Measurements from ENCODE around the gene CAPN10.

The CAPN10 gene

GRCh38 chr2:240597419-240598181 is 11.1 kb downstream of the CAPN10 start:
- Histone ChIP-seq H3K9me3 (ENCODE audit: insufficient read depth, low read length) (no peaks in the 10 kb centered on the region), H3K4me3 (ENCODE audit: insufficient read length, low read depth) (no peak overlapping the region), H3K36me3 (ENCODE audit: insufficient read depth, insufficient read length, low read length) (peaks cover 81% of the 10 kb centered on the region), H3K9ac (ENCODE audit: insufficient read length, low read depth) (no peak overlapping the region), H3K4me1 (ENCODE audit: insufficient read depth, insufficient read length) (peaks cover 6% of the 10 kb centered on the region), H3K27me3 (ENCODE audit: insufficient read depth, insufficient read length) (no peaks in the 10 kb centered on the region)
- TF ChIP-seq SUZ12 (IDR thresholded peaks at IDR 0.05; ENCODE audit: extremely low read depth, insufficient read depth, insufficient read length) = no peak
- no peak for TF ChIP-seq YY1 (IDR thresholded peaks at IDR 0.05; ENCODE audit: insufficient read depth, insufficient read length)
- no peak for TF ChIP-seq ZNF274 (IDR thresholded peaks at IDR 0.05; ENCODE audit: low read depth, low read length)
- DNase-seq (ENCODE audit: low read depth, low spot score) = no peak

GRCh38 chr2:240598311-240598911 is 11.9 kb downstream of the CAPN10 start:
- TF ChIP-seq SUZ12 (IDR thresholded peaks at IDR 0.05; ENCODE audit: extremely low read depth, insufficient read depth, insufficient read length) = no peak
- TF ChIP-seq YY1 (IDR thresholded peaks at IDR 0.05; ENCODE audit: insufficient read depth, insufficient read length) = no peak
- no peak for TF ChIP-seq ZNF274 (IDR thresholded peaks at IDR 0.05; ENCODE audit: low read depth, low read length)
- H3K27me3 ChIP-seq (ENCODE audit: insufficient read depth, insufficient read length) = no peaks in the 10 kb centered on the region
- no peak overlapping the region for H3K9ac ChIP-seq (ENCODE audit: insufficient read length, low read depth)
- H3K36me3 ChIP-seq (ENCODE audit: insufficient read depth, insufficient read length, low read length) = peaks cover 73% of the 10 kb centered on the region
- H3K4me3 ChIP-seq (ENCODE audit: insufficient read length, low read depth) = no peak overlapping the region
- H3K4me1 ChIP-seq (ENCODE audit: insufficient read depth, insufficient read length) = peaks cover 6% of the 10 kb centered on the region
- DNase-seq (ENCODE audit: low read depth, low spot score) = no peak
- H3K9me3 ChIP-seq (ENCODE audit: insufficient read depth, low read length) = no peaks in the 10 kb centered on the region

GRCh38 chr2:240599141-240599583 is 12.6 kb downstream of the CAPN10 start:
- DNase-seq (ENCODE audit: low read depth, low spot score) = no peak
- no peak overlapping the region for H3K9ac ChIP-seq (ENCODE audit: insufficient read length, low read depth)
- H3K9me3 ChIP-seq (ENCODE audit: insufficient read depth, low read length) = no peaks in the 10 kb centered on the region
- peaks cover 67% of the 10 kb centered on the region for H3K36me3 ChIP-seq (ENCODE audit: insufficient read depth, insufficient read length, low read length)
- TF ChIP-seq ZNF274 (IDR thresholded peaks at IDR 0.05; ENCODE audit: low read depth, low read length) (no peak), YY1 (IDR thresholded peaks at IDR 0.05; ENCODE audit: insufficient read depth, insufficient read length) (no peak), SUZ12 (IDR thresholded peaks at IDR 0.05; ENCODE audit: extremely low read depth, insufficient read depth, insufficient read length) (no peak)
- H3K4me3 ChIP-seq (ENCODE audit: insufficient read length, low read depth) = no peak overlapping the region
- H3K4me1 ChIP-seq (ENCODE audit: insufficient read depth, insufficient read length) = peaks cover 9% of the 10 kb centered on the region
- no peaks in the 10 kb centered on the region for H3K27me3 ChIP-seq (ENCODE audit: insufficient read depth, insufficient read length)

- Histone ChIP-seq H3K4me1 (ENCODE audit: insufficient read depth, insufficient read length) (peaks cover 4% of the 10 kb centered on the region), H3K27me3 (ENCODE audit: insufficient read depth, insufficient read length) (no peaks in the 10 kb centered on the region), H3K36me3 (ENCODE audit: insufficient read depth, insufficient read length, low read length) (peaks cover 59% of the 10 kb centered on the region), H3K4me3 (ENCODE audit: insufficient read length, low read depth) (no peak overlapping the region), H3K9ac (ENCODE audit: insufficient read length, low read depth) (no peak overlapping the region), H3K9me3 (ENCODE audit: insufficient read depth, low read length) (no peaks in the 10 kb centered on the region)
- DNase-seq (ENCODE audit: low read depth, low spot score) = no peak
- TF ChIP-seq SUZ12 (IDR thresholded peaks at IDR 0.05; ENCODE audit: extremely low read depth, insufficient read depth, insufficient read length) (no peak), YY1 (IDR thresholded peaks at IDR 0.05; ENCODE audit: insufficient read depth, insufficient read length) (no peak), ZNF274 (IDR thresholded peaks at IDR 0.05; ENCODE audit: low read depth, low read length) (no peak)
Observed at GRCh38 chr2:240600451-240600961, 14.0 kb downstream of the CAPN10 start.

GRCh38 chr2:240601061-240601830 is 14.7 kb downstream of the CAPN10 start:
- TF ChIP-seq SUZ12 (IDR thresholded peaks at IDR 0.05; ENCODE audit: extremely low read depth, insufficient read depth, insufficient read length) (no peak), YY1 (IDR thresholded peaks at IDR 0.05; ENCODE audit: insufficient read depth, insufficient read length) (no peak), ZNF274 (IDR thresholded peaks at IDR 0.05; ENCODE audit: low read depth, low read length) (no peak)
- DNase-seq (ENCODE audit: low read depth, low spot score) = no peak
- peaks cover 51% of the 10 kb centered on the region for H3K36me3 ChIP-seq (ENCODE audit: insufficient read depth, insufficient read length, low read length)

GRCh38 chr2:240601831-240602160 is 15.3 kb downstream of the CAPN10 start:
- no peak overlapping the region for H3K4me3 ChIP-seq (ENCODE audit: insufficient read length, low read depth)
- no peak for DNase-seq (ENCODE audit: low read depth, low spot score)
- no peaks in the 10 kb centered on the region for H3K27me3 ChIP-seq (ENCODE audit: insufficient read depth, insufficient read length)
- H3K9me3 ChIP-seq (ENCODE audit: insufficient read depth, low read length) = no peaks in the 10 kb centered on the region
- no peak overlapping the region for H3K9ac ChIP-seq (ENCODE audit: insufficient read length, low read depth)
- TF ChIP-seq ZNF274 (IDR thresholded peaks at IDR 0.05; ENCODE audit: low read depth, low read length) = no peak
- TF ChIP-seq SUZ12 (IDR thresholded peaks at IDR 0.05; ENCODE audit: extremely low read depth, insufficient read depth, insufficient read length) = no peak
- TF ChIP-seq YY1 (IDR thresholded peaks at IDR 0.05; ENCODE audit: insufficient read depth, insufficient read length) = no peak
- H3K36me3 ChIP-seq (ENCODE audit: insufficient read depth, insufficient read length, low read length) = peaks cover 46% of the 10 kb centered on the region
- H3K4me1 ChIP-seq (ENCODE audit: insufficient read depth, insufficient read length) = peaks cover 3% of the 10 kb centered on the region

More at GRCh38 chr2:240601061-240601830, 14.7 kb downstream of the CAPN10 start:
- Histone ChIP-seq H3K4me1 (ENCODE audit: insufficient read depth, insufficient read length) (peaks cover 3% of the 10 kb centered on the region), H3K9me3 (ENCODE audit: insufficient read depth, low read length) (no peaks in the 10 kb centered on the region), H3K9ac (ENCODE audit: insufficient read length, low read depth) (no peak overlapping the region), H3K4me3 (ENCODE audit: insufficient read length, low read depth) (no peak overlapping the region), H3K27me3 (ENCODE audit: insufficient read depth, insufficient read length) (no peaks in the 10 kb centered on the region)

Data from NT2/D1 (cell line).